GM18873 (cell line): ENCODE measurements around the gene MRS2.
"Not testable (repeated sequence)": the region's sequence is repeated elsewhere in the genome, so short reads cannot be mapped to it uniquely, and the experiment has no call there.

Experiments used
- ATAC-seq: cut with Tn5 transposase; IDR thresholded peaks from one replicate; pipeline ENCODE4 v1.9.1; 2021; ENCODE audit warnings: mild to moderate bottlenecking, moderate library complexity, moderate number of reproducible peaks; ENCODE audit not compliant: unreplicated experiment, low FRiP score

The MRS2 gene

GRCh38 chr6:24385536-24386269 is 17.0 kb upstream of the MRS2 start:
- no peak for ATAC-seq

- ATAC-seq, result no peak
Observed at GRCh38 chr6:24387818-24388217, 14.9 kb upstream of the MRS2 start.

- no peak for ATAC-seq
Observed at GRCh38 chr6:24391208-24391607, 11.5 kb upstream of the MRS2 start.

- peak; percentile 83 for ATAC-seq
Observed at GRCh38 chr6:24391756-24392405, 10.9 kb upstream of the MRS2 start.

GRCh38 chr6:24394061-24394779 is 8.5 kb upstream of the MRS2 start:
- ATAC-seq, result no peak

GRCh38 chr6:24394780-24395437 is 7.8 kb upstream of the MRS2 start:
- ATAC-seq, result no peak

- no peak for ATAC-seq
Observed at GRCh38 chr6:24396824-24397223, 5.9 kb upstream of the MRS2 start.

- no peak for ATAC-seq
Observed at GRCh38 chr6:24397631-24398030, 5.1 kb upstream of the MRS2 start.

- ATAC-seq, result not testable (repeated sequence)
Observed at GRCh38 chr6:24400045-24401039, 2.4 kb upstream of the MRS2 start.

GRCh38 chr6:24401458-24401857 is 1.3 kb upstream of the MRS2 start:
- ATAC-seq, result no peak

- ATAC-seq, result no peak
Observed at GRCh38 chr6:24403501-24403824, 727 bp downstream of the MRS2 start.

- no peak for ATAC-seq
Observed at GRCh38 chr6:24405262-24405661, 2.5 kb downstream of the MRS2 start.

GRCh38 chr6:24408719-24409410 is 6.1 kb downstream of the MRS2 start:
- no peak for ATAC-seq

- no peak for ATAC-seq
Observed at GRCh38 chr6:24410622-24411021, 7.9 kb downstream of the MRS2 start.

- no peak for ATAC-seq
Observed at GRCh38 chr6:24412294-24412693, 9.6 kb downstream of the MRS2 start.

GRCh38 chr6:24414531-24414930 is 11.8 kb downstream of the MRS2 start:
- not testable (repeated sequence) for ATAC-seq

- ATAC-seq, result peak; percentile 80
Observed at GRCh38 chr6:24415753-24416152, 13.0 kb downstream of the MRS2 start.

GRCh38 chr6:24419526-24419925 is 16.8 kb downstream of the MRS2 start:
- no peak for ATAC-seq

GRCh38 chr6:24425091-24425490 is 22.4 kb downstream of the MRS2 start:
- ATAC-seq, result no peak
